GM12874 (cell line): ENCODE measurements around the gene FBXL4.

ENCODE experiments used
- TF ChIP-seq, protein P1 (sequence below): IDR thresholded peaks from 2 replicates; pipeline ENCODE4 v1.5.1; 2011; ENCODE audit warnings: low read depth, mild to moderate bottlenecking, control low read depth, low read length, moderate library complexity; ENCODE audit not compliant: insufficient read depth

Gene FBXL4

DNA sequence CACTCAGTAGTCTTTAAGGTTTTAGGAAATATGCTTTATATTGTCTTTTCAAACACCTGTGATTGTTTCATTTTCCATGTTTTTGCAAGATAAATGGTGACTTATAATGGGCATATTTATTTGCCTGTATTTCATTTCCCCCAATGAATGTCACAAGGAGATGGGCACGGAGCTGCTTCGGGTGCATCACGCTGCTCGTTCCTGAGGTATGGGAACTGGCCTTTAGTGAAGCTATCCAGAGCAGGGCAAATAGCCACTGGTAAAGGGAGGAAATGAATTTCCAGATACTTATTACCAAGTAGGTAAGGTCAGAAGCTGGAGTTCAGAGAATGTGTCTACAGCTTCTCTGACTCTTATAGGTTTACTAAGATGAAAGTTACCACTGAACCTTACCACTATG, 109.7 kb downstream of the FBXL4 start:
- TF ChIP-seq, protein P1, sequence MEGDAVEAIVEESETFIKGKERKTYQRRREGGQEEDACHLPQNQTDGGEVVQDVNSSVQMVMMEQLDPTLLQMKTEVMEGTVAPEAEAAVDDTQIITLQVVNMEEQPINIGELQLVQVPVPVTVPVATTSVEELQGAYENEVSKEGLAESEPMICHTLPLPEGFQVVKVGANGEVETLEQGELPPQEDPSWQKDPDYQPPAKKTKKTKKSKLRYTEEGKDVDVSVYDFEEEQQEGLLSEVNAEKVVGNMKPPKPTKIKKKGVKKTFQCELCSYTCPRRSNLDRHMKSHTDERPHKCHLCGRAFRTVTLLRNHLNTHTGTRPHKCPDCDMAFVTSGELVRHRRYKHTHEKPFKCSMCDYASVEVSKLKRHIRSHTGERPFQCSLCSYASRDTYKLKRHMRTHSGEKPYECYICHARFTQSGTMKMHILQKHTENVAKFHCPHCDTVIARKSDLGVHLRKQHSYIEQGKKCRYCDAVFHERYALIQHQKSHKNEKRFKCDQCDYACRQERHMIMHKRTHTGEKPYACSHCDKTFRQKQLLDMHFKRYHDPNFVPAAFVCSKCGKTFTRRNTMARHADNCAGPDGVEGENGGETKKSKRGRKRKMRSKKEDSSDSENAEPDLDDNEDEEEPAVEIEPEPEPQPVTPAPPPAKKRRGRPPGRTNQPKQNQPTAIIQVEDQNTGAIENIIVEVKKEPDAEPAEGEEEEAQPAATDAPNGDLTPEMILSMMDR, result no peak

DNA sequence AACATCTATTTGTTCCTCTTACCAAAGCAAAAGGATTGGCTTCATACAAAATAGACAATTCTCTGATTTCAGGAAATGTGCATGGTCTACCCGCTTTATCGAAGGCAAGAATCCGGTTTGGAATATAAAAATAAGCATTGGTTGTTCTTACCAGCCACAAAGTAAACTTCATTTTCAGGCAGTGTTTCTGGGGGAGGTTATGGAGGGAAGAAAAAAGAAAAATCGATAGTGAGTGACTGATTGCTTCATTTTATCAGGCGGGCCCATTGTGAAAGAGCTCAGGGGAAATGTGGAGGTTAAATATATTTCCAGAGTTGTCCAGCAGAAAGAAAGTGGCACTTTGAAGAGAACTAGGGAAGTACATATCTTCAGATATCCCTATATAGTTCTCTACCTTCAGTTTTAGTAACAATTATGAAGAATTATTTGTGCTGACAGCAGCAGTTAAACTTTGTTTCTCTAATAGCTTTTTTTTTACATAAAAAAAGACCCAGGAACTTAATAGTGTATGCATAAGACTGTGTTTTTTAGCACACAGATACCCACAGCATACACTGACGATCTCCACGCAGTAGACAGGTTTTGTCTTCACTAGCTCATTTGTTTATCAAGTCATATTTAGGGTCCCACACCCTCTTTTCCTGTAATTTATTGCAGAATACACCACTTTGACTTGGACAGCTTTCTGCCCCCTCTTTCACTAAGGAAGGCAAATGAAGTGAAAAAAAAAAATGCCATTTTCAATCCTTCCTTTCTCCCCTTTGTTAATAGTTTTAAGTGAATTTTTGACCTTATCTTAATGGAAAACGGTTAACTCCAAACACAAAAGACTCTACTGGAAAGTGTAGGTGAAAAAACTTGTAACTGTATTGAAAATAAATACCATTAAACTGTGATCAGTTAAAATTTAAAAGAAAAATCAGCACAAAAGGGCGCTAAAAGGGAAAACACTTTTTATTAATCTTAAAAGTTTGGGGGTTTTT, 110.5 kb downstream of the FBXL4 start:
- TF ChIP-seq, protein P1, result no peak

DNA sequence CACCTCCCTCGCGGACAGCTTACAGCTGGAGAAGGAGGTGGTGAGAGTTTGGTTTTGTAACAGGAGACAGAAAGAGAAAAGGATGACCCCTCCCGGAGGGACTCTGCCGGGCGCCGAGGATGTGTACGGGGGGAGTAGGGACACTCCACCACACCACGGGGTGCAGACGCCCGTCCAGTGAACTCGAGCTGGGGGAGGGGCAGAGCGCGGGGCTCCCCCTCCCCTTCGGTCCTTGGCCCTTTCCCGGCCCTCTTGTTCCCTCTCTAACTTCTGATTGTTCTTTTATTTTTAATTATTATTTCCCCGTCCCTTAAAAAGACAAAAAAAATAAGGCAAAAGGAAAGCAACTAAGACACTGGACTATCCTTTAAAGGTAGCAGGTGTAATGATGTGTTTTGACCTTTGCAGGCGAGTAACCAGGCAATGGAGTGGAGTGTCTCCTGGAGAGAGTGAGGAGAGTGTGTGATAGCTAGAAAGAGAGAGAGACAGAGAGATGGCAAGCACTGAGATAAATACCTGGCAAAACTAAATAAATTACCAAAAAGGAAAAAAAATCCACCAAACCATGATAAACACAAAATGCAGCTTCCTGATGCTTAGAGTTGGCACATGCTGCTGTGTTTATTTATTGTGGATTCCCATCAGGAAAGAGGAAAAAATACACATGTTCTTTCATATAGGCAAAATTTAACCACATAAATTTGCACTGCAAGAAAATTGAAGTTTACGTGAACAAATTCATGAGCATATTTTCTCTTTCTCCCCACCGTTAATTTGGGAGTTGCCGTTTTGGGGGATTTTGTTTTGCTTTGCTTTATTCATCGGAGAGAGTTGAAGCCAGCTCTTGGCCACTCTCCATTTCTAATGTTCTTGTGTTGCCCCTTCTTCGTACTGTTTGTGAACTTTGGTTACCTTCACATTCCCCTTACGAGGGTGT, 111.5 kb downstream of the FBXL4 start:
- TF ChIP-seq, protein P1, result no peak

DNA sequence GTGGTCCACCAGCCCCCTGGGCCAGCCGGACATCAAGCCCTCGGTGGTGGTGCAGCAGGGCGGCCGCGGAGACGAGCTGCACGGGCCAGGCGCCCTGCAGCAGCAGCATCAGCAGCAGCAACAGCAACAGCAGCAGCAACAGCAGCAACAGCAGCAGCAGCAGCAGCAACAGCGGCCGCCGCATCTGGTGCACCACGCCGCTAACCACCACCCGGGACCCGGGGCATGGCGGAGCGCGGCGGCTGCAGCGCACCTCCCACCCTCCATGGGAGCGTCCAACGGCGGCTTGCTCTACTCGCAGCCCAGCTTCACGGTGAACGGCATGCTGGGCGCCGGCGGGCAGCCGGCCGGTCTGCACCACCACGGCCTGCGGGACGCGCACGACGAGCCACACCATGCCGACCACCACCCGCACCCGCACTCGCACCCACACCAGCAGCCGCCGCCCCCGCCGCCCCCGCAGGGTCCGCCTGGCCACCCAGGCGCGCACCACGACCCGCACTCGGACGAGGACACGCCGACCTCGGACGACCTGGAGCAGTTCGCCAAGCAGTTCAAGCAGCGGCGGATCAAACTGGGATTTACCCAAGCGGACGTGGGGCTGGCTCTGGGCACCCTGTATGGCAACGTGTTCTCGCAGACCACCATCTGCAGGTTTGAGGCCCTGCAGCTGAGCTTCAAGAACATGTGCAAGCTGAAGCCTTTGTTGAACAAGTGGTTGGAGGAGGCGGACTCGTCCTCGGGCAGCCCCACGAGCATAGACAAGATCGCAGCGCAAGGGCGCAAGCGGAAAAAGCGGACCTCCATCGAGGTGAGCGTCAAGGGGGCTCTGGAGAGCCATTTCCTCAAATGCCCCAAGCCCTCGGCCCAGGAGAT, 112.4 kb downstream of the FBXL4 start:
- TF ChIP-seq, protein P1, result no peak

DNA sequence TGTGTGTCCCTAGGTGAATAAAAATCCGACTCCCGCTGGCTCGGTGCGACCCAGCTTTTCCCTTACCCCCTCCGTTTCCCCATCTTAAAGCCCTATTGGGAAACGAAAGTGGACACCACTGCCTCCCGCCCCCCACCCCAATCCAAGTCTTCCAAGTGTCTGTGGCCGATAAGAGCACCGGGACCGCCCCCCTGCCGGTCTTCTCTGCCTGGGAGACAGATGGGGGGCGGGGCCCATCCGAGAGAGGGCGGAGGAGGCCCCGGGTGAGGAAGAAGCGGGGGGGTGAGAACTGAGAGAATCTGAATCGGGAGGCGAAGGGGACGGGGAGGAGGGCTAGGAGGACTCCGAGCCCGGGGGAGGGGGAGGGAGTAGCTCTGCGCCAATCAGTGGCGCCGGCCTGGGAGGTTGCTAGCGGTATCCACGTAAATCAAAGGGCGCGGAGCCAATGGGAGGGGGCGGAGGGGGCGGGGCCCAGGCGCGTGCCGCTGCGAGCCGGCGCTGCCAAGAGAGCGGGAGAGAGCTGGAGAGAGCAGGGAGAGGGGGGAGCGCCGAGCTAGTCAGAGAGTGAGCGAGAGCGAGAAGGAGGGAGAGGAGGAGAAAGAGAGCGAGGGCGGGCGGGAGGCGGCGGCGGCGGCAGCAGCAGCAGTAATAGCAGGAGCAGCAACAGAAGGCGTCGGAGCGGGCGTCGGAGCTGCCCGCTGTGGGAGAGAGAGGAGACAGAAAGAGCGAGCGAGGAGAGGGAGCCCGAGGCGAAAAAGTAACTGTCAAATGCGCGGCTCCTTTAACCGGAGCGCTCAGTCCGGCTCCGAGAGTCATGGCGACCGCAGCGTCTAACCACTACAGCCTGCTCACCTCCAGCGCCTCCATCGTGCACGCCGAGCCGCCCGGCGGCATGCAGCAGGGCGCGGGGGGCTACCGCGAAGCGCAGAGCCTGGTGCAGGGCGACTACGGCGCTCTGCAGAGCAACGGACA, 113.4 kb downstream of the FBXL4 start, which contains the start of gene POU3F2:
POU3F2 (plus strand) TSS at position 515 of the 972 bp plus-strand sequence; CDS start at position 815, 300 bp downstream.
- TF ChIP-seq, protein P1, result no peak
